Superior temporal gyrus (tissue), 1 donor: ENCODE results near the gene PGLYRP2.
"Not testable (repeated sequence)": the region's sequence is repeated elsewhere in the genome, so short reads cannot be mapped to it uniquely, and the experiment has no call there.

ENCODE experiments used
- DNase-seq: peaks from one replicate; pipeline ENCODE4 v3.0.0-alpha.2; 2016; ENCODE audit errors: extremely low spot score

Gene PGLYRP2

GRCh38 chr19:15479391-15480345 lies at the start of gene PGLYRP2:
Gene PGLYRP2 (minus strand): TSS chr19:15479501. CDS start chr19:15479371, 130 bp downstream.
- peak; percentile 50 for DNase-seq

GRCh38 chr19:15527705-15528104 lies 48.4 kb upstream of the PGLYRP2 start:
- DNase-seq, result no peak

GRCh38 chr19:15526408-15526807 lies 47.1 kb upstream of the PGLYRP2 start:
- no peak for DNase-seq

- no peak for DNase-seq
Measured at GRCh38 chr19:15525291-15525690, 46.0 kb upstream of the PGLYRP2 start.

GRCh38 chr19:15524781-15525180 lies 45.5 kb upstream of the PGLYRP2 start:
- DNase-seq, result no peak

GRCh38 chr19:15519433-15519976 lies 40.2 kb upstream of the PGLYRP2 start:
- no peak for DNase-seq

GRCh38 chr19:15517778-15518177 lies 38.5 kb upstream of the PGLYRP2 start:
- no peak for DNase-seq

- DNase-seq, result no peak
Measured at GRCh38 chr19:15516363-15516762, 37.1 kb upstream of the PGLYRP2 start.

GRCh38 chr19:15515227-15515625 lies 35.9 kb upstream of the PGLYRP2 start:
- not testable (repeated sequence) for DNase-seq

GRCh38 chr19:15511671-15512424 lies 32.5 kb upstream of the PGLYRP2 start:
- DNase-seq, result no peak

- no peak for DNase-seq
Measured at GRCh38 chr19:15508035-15508710, 28.9 kb upstream of the PGLYRP2 start, which contains the start of gene CYP4F22. Gene CYP4F22 (plus strand): TSS chr19:15508525. CDS start chr19:15525337, 16,812 bp downstream.

GRCh38 chr19:15507068-15508034 lies 28.1 kb upstream of the PGLYRP2 start:
- DNase-seq, result no peak

- no peak for DNase-seq
Measured at GRCh38 chr19:15506074-15506571, 26.8 kb upstream of the PGLYRP2 start.

GRCh38 chr19:15502264-15502663 lies 23.0 kb upstream of the PGLYRP2 start:
- DNase-seq, result no peak

GRCh38 chr19:15501596-15501995 lies 22.3 kb upstream of the PGLYRP2 start:
- DNase-seq, result no peak

- DNase-seq, result no peak
Measured at GRCh38 chr19:15498910-15499309, 19.6 kb upstream of the PGLYRP2 start.

GRCh38 chr19:15498156-15498858 lies 19.0 kb upstream of the PGLYRP2 start:
- no peak for DNase-seq

GRCh38 chr19:15495151-15495550 lies 15.8 kb upstream of the PGLYRP2 start:
- DNase-seq, result no peak

GRCh38 chr19:15488489-15489226 lies 9.4 kb upstream of the PGLYRP2 start:
- DNase-seq, result no peak
